GM12878 (cell line): ENCODE measurements around the gene GOLGA2. TPM values are rescaled to one million over a fixed set of nuclear protein-coding genes. Genes with fewer than 3 reads are reported as not detected.
A peak's percentile ranks its signal among the peaks of the same experiment; 100 is the strongest.

Experiments
- ATAC-seq: fragments of 200-7000 bp; cut with Tn5 transposase; 3 replicates; pipeline ENCODE4 v1.9.1; 2020; ENCODE audit warnings: mild to moderate bottlenecking, moderate library complexity
- BruUV-seq: library from RNA; stranded (reverse); fragments of 400-500 nt; replicated peaks from 2 replicates; lab custom pipeline; 2021; lab: Mats Ljungman, UMichigan
- CTCF ChIA-PET: fragments of 300-600 bp; sonication (Branson Sonifier 250); formaldehyde crosslinking; extraction: SDS; loops from one replicate; lab custom pipeline; 2021; ENCODE audit warnings: inconsistent platforms; lab: Yijun Ruan, JAX
- POLR2A ChIA-PET: fragments of 350-600 bp; formaldehyde crosslinking; extraction: SDS; loops from one replicate; lab custom pipeline; 2021; ENCODE audit warnings: inconsistent platforms; lab: Charles Lee
- RAD21 ChIA-PET: fragments of 300-600 bp; sonication (Branson Sonifier 250); formaldehyde crosslinking; loops from one replicate; lab custom pipeline; 2023; ENCODE audit warnings: antibody characterized with exemption; ENCODE audit not compliant: unreplicated experiment; lab: Charles Lee
- SMC1A ChIA-PET: fragments of 300-600 bp; sonication (Branson Sonifier 250); formaldehyde crosslinking; loops from one replicate; lab custom pipeline; 2023; ENCODE audit not compliant: unreplicated experiment, uncharacterized antibody; lab: Charles Lee
- DNase-seq: peaks from one replicate; pipeline ENCODE4 v3.0.0-alpha.2; 2011; ENCODE audit warnings: low read depth, low spot score
- FAIRE-seq: peaks from 3 replicates; lab custom pipeline; 2011; peaks lifted over from hg19 to GRCh38; lab: Jason Lieb, UNC
- H2AFZ ChIP-seq: 2 replicates; pipeline ENCODE4 v1.6.0; 2011; ENCODE audit warnings: low read depth, low read length, control low read depth; ENCODE audit not compliant: control insufficient read depth
- H3K27ac ChIP-seq: 2 replicates; pipeline ENCODE4 v1.5.1; 2011; ENCODE audit warnings: control low read depth; ENCODE audit not compliant: control insufficient read depth, insufficient read depth
- H3K27me3 ChIP-seq, 2 experiments: replicated peaks in 1 of 2; 2 replicates each; pipeline versions ENCODE4 v1.6.0 to v1.6.1; 2011; ENCODE audit warnings: low read length in 1 of 2; ENCODE audit not compliant: control insufficient read depth in 2 of 2, insufficient read depth in 2 of 2
- H3K36me3 ChIP-seq, 2 experiments: 2 replicates each; pipeline ENCODE4 v1.5.1; 2011; ENCODE audit warnings: low read length in 1 of 2; ENCODE audit not compliant: control insufficient read depth in 2 of 2, insufficient read depth in 2 of 2
- H3K4me1 ChIP-seq: 2 replicates; pipeline ENCODE4 v1.6.1; 2011; ENCODE audit warnings: mild to moderate bottlenecking, low read length, moderate library complexity, mixed read lengths; ENCODE audit not compliant: control insufficient read depth, insufficient read depth
- H3K4me2 ChIP-seq: 2 replicates; pipeline ENCODE4 v1.6.0; 2011; ENCODE audit warnings: control low read depth; ENCODE audit not compliant: control insufficient read depth, insufficient read depth
- H3K4me3 ChIP-seq: fragments of 200-600 bp; sonication (generic); 2 replicates; pipeline ENCODE4 v1.5.1; 2016
- H3K79me2 ChIP-seq: 2 replicates; pipeline ENCODE4 v1.6.0; 2011; ENCODE audit warnings: low read length; ENCODE audit not compliant: control insufficient read depth, insufficient read depth
- H3K9ac ChIP-seq: 2 replicates; pipeline ENCODE4 v1.8.0; 2011; ENCODE audit warnings: low read length, control low read depth, mixed read lengths; ENCODE audit not compliant: control insufficient read depth, insufficient read depth
- H3K9me3 ChIP-seq: replicated peaks from 3 replicates; pipeline ENCODE4 v1.5.1; 2011; ENCODE audit warnings: mild to moderate bottlenecking, low read length; ENCODE audit not compliant: control insufficient read depth, insufficient read depth
- H4K20me1 ChIP-seq: 2 replicates; pipeline ENCODE4 v1.6.0; 2011; ENCODE audit not compliant: control insufficient read depth, insufficient read depth
- BHLHE40 ChIP-seq, 2 experiments: fragments of 450-650 bp in 1 of 2; IDR thresholded peaks; 2 replicates each; pipeline ENCODE4 v1.6.1; 2011 to 2017; ENCODE audit warnings: low read depth in 2 of 2, borderline replicate concordance in 1 of 2, improper control_type of control experiment in 1 of 2, low read length in 1 of 2, mild to moderate bottlenecking in 1 of 2
- CBX5 ChIP-seq: sonication (generic); IDR thresholded peaks from 2 replicates; pipeline ENCODE4 v1.6.1; 2016; ENCODE audit warnings: low read depth, moderate library complexity, mild to moderate bottlenecking, inconsistent platforms
- CHD2 ChIP-seq: IDR thresholded peaks from 2 replicates; pipeline ENCODE4 v1.6.1; 2011; ENCODE audit warnings: low read depth, low read length, improper control_type of control experiment, borderline replicate concordance
- MTA2 ChIP-seq: fragments of 450-650 bp; IDR thresholded peaks from 2 replicates; pipeline ENCODE4 v1.6.1; 2016; ENCODE audit warnings: low read depth, mild to moderate bottlenecking, moderate library complexity
- RB1 ChIP-seq: fragments of 450-650 bp; formaldehyde crosslinking; IDR thresholded peaks from 2 replicates; pipeline ENCODE4 v1.6.1; 2017; ENCODE audit warnings: mild to moderate bottlenecking, borderline replicate concordance
- SRF ChIP-seq, 2 experiments: IDR thresholded peaks; 2 replicates each; pipeline ENCODE4 v1.6.1; 2011; ENCODE audit warnings: low read depth in 2 of 2, low read length in 2 of 2, mild to moderate bottlenecking in 1 of 2, moderate library complexity in 1 of 2
- TCF7 ChIP-seq: IDR thresholded peaks from 2 replicates; pipeline ENCODE4 v1.6.1; 2014; ENCODE audit warnings: antibody characterized with exemption, borderline replicate concordance
- WGBS: methylation state at CpG from one replicate; pipeline ENCODE4 v1.1.6; 2016; ENCODE audit warnings: low lambda C conversion rate; ENCODE audit not compliant: insufficient replicate concordance, insufficient coverage; ENCODE audit errors: missing lambda C conversion rate; 5-methylcytosine and 5-hydroxymethylcytosine counted together
- in situ Hi-C: fragments of 300-500 bp; cut with MboI; formaldehyde crosslinking; loops from 9 replicates; pipeline ENCODE4 v1.14.3; 2018; ENCODE audit warnings: mixed read lengths
- intact Hi-C: fragments of 100-400 bp; cut with micrococcal nuclease; formaldehyde crosslinking; loops from one replicate; pipeline ENCODE4 v1.14.2; 2022; ENCODE audit not compliant: unreplicated experiment
- polyA plus RNA-seq, 11 experiments: library from polyadenylated mRNA; depleted of rRNA in 4 of 11; unstranded in 6 of 11; stranded (reverse) in 5 of 11; fragments of >200 nt; fragmentation: Nextera tagmentation in 4 of 11; fragmentation: Illumina TruSeq in 1 of 11; extraction: Ambion mirVana in 4 of 11; extraction: Trizol in 1 of 11; gene quantifications; 1 replicate in 1 of 11; 2 replicates in 10 of 11; pipeline versions ENCODE4 v1.2.1 to v1.2.3, GENCODE V29; 2011 to 2016; ENCODE audit warnings: inconsistent platforms in 2 of 11, missing spikeins in 2 of 11, low read depth in 1 of 11
- total RNA-seq, 4 experiments: library from RNA; depleted of rRNA in 3 of 4; stranded (reverse); fragments of >200 nt in 3 of 4; fragmentation: Illumina TruSeq in 1 of 4; extraction: Trizol in 1 of 4; gene quantifications; 2 replicates each; pipeline versions ENCODE4 v1.2.1 to v1.2.3, GENCODE V29; 2013 to 2021

Gene GOLGA2
- total and polyA plus RNA-seq, 10 of the 15 experiments (the other 5 are each of a cell fraction or from before 2014, with no cell fraction given): 5.9 to 32.6 (median 19.7) TPM

DNA sequence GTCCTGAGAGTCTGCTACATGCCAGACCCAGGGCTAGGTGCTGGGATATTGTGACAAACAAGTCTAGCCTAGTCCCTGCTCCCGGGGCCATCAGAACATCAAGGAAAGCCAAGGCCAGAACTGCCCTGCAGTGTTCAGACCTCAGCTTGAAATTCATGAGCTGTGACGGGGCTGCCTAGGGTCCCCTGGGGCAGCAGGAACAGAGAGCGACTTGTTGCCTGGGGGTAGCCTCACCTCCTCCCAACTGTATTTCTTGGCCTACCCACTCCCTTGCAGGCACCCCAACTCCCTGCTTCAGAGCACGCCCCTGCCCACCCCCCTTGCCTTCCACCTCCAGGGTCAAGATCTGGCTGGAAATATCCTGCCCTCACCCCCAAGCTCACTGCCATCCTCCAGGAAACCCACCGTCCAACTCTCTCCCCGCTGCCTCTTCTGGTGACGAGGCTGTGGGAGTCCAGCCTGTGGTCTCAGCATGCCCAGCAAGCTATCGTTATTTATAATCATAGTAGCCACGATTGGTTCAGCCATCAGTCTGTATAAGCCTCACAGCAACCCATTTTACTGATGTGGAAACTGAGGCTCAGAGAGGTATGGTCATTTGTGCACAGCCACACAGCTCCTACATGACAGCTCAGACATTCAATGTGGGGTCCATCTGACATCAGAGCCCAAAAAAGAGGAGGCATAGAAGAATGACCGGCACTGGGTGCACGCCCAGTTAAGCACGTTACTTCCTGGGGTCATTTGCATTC lies 61.9 kb downstream of the GOLGA2 start:
- intact Hi-C loops: no loop called here
- Histone ChIP-seq H3K79me2 (no peaks in the 10 kb centered on the region), H3K9ac (no peak overlapping the region), H4K20me1 (no peaks in the 10 kb centered on the region), H3K36me3 (no peaks in the 10 kb centered on the region), H2AFZ (no peak overlapping the region), H3K4me1 (peaks cover 5% of the 10 kb centered on the region; the same call in 1 of the 2 replicates), H3K27me3 (peaks cover 0 to 2% of the 10 kb centered on the region in 2 experiments; a peak in 2 of 4 replicates), H3K4me3 (no peak overlapping the region), H3K27ac (no peak overlapping the region), H3K9me3 (no peaks in the 10 kb centered on the region), H3K4me2 (no peak overlapping the region)
- FAIRE-seq (no peak), ATAC-seq (no peak), DNase-seq (no peak)
- POLR2A ChIA-PET: interaction anchor here (0.5 to 1.4 kb wide), 2 partner anchors 19 to 62 kb away, joined by 3 to 4 read pairs; partner anchors contain the start of genes GOLGA2 and SWI5
- RAD21 ChIA-PET: no interaction called here
- in situ Hi-C loops: no loop called here
- TF ChIP-seq CHD2 (no peak), SRF (IDR thresholded peaks at IDR 0.05; ENCODE audit: low read depth in 2 of 2, low read length in 2 of 2) (no peak), MTA2 (no peak), RB1 (no peak)
- CTCF ChIA-PET: interaction anchor here (0.7 to 2.0 kb wide), 2 partner anchors 24 to 42 kb away, joined by 3 to 6 read pairs; no protein-coding TSS in a partner anchor
- no TSS peak for BruUV-seq
- WGBS: 29% methylated on average over 12 of the region's 12 CpGs
- SMC1A ChIA-PET: no interaction called here

DNA sequence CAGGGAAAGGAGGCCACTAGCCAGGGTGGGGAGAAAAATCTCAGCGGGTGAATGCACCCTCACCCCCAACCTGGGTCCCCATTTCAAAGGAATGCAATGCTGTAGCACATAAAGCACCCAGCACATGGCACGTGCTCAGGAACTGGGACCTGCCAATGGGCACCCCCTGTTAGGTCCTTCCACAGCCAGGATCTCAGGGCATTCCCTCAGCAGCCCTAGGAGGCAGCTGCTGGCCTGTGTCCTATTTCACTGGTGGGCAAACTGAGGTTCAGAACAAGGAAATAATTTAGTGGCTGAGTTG lies 63.9 kb downstream of the GOLGA2 start:
- Histone ChIP-seq H3K4me1 (no peaks in the 10 kb centered on the region), H4K20me1 (no peaks in the 10 kb centered on the region), H3K4me2 (no peak overlapping the region), H3K27ac (no peak overlapping the region), H3K27me3 (peaks cover 0 to 2% of the 10 kb centered on the region in 2 experiments; a peak in 2 of 4 replicates), H3K79me2 (no peaks in the 10 kb centered on the region), H3K36me3 (no peaks in the 10 kb centered on the region), H3K4me3 (no peak overlapping the region), H3K9ac (no peak overlapping the region), H3K9me3 (no peaks in the 10 kb centered on the region), H2AFZ (no peak overlapping the region)
- FAIRE-seq: no peak
- ATAC-seq: no peak
- POLR2A ChIA-PET: no interaction called here
- BruUV-seq: no TSS peak
- DNase-seq: no peak
- TF ChIP-seq CBX5 (no peak), TCF7 (no peak), BHLHE40 (IDR thresholded peaks at IDR 0.05; ENCODE audit: borderline replicate concordance in 1 of 2, low read depth in 2 of 2, low read length in 1 of 2) (0 out of 4 replicates have a peak, but pooled peaks of 1 of the 2 experiments have one; percentile 21)
- SMC1A ChIA-PET: no interaction called here
- intact Hi-C loops (no loop called here), in situ Hi-C loops (no loop called here)
- RAD21 ChIA-PET: no interaction called here
- CTCF ChIA-PET: interaction anchor here (0.8 to 1.0 kb wide), 3 partner anchors 13 to 21 kb away, joined by 3 to 4 read pairs (median 3); no protein-coding TSS in a partner anchor
- 48% methylated on average over 2 of the region's 2 CpGs for WGBS
